Upper lobe of left lung (tissue), 4 donors: Measurements from ENCODE around the gene VKORC1.

Source experiments
- POLR2A ChIP-seq, 4 donors: fragments of 450-650 bp; IDR thresholded peaks; one replicate each; pipeline ENCODE4 v1.5.1; 2016 to 2017; ENCODE audit warnings: antibody characterized with exemption in 4 of 4, mild to moderate bottlenecking in 2 of 4
- POLR2AphosphoS5 ChIP-seq, 2 donors: sonication (generic); formaldehyde crosslinking; IDR thresholded peaks; one replicate each; pipeline ENCODE4 v1.5.1; 2017; ENCODE audit warnings: antibody characterized with exemption in 2 of 2
- TF ChIP-seq, protein P1 (sequence below), 6 experiments: fragments of 450-650 bp in 4 of 6; fragments of 200-600 bp in 2 of 6; sonication (generic) in 2 of 6; IDR thresholded peaks; one replicate each; pipeline ENCODE4 v1.5.1; 2016 to 2019; ENCODE audit warnings: antibody characterized with exemption in 6 of 6

GRCh38 chr16:31063495-31063842 is 31.1 kb downstream of the VKORC1 start:
- no peak for TF ChIP-seq POLR2A (IDR thresholded peaks at IDR 0.05)
- TF ChIP-seq, protein P1, sequence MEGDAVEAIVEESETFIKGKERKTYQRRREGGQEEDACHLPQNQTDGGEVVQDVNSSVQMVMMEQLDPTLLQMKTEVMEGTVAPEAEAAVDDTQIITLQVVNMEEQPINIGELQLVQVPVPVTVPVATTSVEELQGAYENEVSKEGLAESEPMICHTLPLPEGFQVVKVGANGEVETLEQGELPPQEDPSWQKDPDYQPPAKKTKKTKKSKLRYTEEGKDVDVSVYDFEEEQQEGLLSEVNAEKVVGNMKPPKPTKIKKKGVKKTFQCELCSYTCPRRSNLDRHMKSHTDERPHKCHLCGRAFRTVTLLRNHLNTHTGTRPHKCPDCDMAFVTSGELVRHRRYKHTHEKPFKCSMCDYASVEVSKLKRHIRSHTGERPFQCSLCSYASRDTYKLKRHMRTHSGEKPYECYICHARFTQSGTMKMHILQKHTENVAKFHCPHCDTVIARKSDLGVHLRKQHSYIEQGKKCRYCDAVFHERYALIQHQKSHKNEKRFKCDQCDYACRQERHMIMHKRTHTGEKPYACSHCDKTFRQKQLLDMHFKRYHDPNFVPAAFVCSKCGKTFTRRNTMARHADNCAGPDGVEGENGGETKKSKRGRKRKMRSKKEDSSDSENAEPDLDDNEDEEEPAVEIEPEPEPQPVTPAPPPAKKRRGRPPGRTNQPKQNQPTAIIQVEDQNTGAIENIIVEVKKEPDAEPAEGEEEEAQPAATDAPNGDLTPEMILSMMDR (IDR thresholded peaks at IDR 0.05), result no peak
- no peak for TF ChIP-seq POLR2AphosphoS5 (IDR thresholded peaks at IDR 0.05)
